Mesothelial cell of epicardium (in vitro differentiated cells): ENCODE results near the gene RNF138. TPM values are rescaled to one million over a fixed set of nuclear protein-coding genes. Genes with fewer than 3 reads are reported as not detected.

ENCODE experiments used
- DNase-seq, 2 experiments: peaks; one replicate each; pipeline ENCODE4 v3.0.0; 2021; ENCODE audit warnings: low spot score in 2 of 2; ENCODE audit not compliant: unreplicated experiment in 2 of 2
- H3K27ac Mint-ChIP-seq: 2 replicates; pipeline ENCODE4 v1.8.0; 2021; ENCODE audit warnings: mixed read lengths
- H3K27me3 Mint-ChIP-seq: 2 replicates; pipeline ENCODE4 v1.8.0; 2021; ENCODE audit warnings: low read depth, mixed read lengths
- H3K36me3 Mint-ChIP-seq: 2 replicates; pipeline ENCODE4 v1.8.0; 2021; ENCODE audit warnings: mixed read lengths
- H3K4me1 Mint-ChIP-seq: 2 replicates; pipeline ENCODE4 v1.8.0; 2021; ENCODE audit warnings: mixed read lengths
- H3K4me3 Mint-ChIP-seq: 2 replicates; pipeline ENCODE4 v1.8.0; 2021; ENCODE audit warnings: mild to moderate bottlenecking, moderate library complexity, mixed read lengths
- H3K9me3 Mint-ChIP-seq: 2 replicates; pipeline ENCODE4 v1.8.0; 2021; ENCODE audit warnings: mixed read lengths
- total RNA-seq: library from RNA; stranded (reverse); gene quantifications from 3 replicates; pipeline ENCODE4 v1.2.1, GENCODE V29; 2021
- TF ChIP-seq, protein P1 (sequence below): fragments of 200-600 bp; sonication (generic); IDR thresholded peaks from one replicate; pipeline ENCODE4 v1.5.0; 2021; ENCODE audit warnings: antibody characterized with exemption; ENCODE audit not compliant: unreplicated experiment

RNF138 gene
- 28.5 to 37.9 TPM (median 31.9 TPM) in 3 replicates for total RNA-seq

DNA sequence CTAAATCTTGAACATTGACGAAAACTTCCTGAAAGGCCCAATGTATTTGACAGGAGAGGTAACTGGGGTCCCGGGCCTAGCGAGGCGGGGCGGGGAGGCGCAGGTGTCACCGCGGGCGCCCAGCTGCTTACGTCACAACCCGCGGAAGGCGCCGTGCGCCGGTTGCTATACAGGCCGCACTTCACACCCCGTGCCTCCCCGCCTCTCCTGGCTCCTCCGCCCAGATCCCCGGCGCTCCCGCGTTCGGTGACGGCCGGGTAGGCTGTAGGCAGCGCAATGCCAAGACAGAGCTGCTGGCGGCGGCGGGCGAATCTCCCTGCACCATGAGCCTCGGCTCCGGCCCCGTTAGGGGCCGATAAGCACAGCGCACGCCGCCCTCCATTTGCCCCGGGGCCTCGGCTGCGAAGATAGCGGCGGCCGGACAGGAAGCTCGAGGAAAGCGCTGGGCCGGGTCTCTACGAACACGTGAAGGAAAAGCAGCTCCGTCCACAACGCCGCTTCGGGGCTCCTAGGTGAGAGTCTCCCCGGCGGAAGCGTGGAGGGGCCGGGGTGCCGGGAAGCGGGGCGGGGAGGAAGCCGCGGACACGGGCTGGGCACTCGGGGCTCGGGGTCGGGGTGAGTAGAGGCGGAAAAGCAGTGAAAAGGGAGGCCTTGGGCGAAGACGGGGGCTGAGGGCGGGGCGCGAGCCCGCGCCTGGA is at the start of gene RNF138:
Gene RNF138 (plus strand): TSS at position 151 of the 698 bp plus-strand sequence. CDS start 903 bp downstream, outside the sequence.
- Mint-ChIP-seq H3K4me1 (peaks cover 27% of the 10 kb centered on the region), H3K36me3 (peaks cover 7% of the 10 kb centered on the region)

DNA sequence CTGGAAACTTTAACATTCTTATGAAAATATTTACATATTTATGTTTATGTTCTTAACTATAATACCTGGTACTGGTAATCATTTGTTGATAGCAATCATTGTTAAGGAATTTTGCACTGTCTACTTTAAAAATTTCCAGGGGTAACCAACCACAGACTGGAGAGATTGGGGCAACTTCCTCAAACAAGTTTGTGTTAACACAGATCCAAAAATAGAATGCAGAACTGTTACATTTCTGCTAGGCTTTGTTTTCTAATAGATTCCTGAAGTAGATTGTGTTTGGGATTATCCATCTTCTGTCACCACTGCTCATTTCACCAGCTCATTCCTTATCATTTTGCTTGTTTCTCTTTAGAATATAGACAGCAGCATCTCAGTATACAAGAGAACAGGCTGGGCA is 49.3 kb upstream of the RNF138 start:
- DNase-seq: no peak
- peaks cover 4% of the 10 kb centered on the region for H3K9me3 Mint-ChIP-seq
- no peak overlapping the region for H3K27ac Mint-ChIP-seq
- H3K4me3 Mint-ChIP-seq: no peak overlapping the region
- no peaks in the 10 kb centered on the region for H3K27me3 Mint-ChIP-seq
- TF ChIP-seq, protein P1, sequence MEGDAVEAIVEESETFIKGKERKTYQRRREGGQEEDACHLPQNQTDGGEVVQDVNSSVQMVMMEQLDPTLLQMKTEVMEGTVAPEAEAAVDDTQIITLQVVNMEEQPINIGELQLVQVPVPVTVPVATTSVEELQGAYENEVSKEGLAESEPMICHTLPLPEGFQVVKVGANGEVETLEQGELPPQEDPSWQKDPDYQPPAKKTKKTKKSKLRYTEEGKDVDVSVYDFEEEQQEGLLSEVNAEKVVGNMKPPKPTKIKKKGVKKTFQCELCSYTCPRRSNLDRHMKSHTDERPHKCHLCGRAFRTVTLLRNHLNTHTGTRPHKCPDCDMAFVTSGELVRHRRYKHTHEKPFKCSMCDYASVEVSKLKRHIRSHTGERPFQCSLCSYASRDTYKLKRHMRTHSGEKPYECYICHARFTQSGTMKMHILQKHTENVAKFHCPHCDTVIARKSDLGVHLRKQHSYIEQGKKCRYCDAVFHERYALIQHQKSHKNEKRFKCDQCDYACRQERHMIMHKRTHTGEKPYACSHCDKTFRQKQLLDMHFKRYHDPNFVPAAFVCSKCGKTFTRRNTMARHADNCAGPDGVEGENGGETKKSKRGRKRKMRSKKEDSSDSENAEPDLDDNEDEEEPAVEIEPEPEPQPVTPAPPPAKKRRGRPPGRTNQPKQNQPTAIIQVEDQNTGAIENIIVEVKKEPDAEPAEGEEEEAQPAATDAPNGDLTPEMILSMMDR: no peak
- peaks cover 3% of the 10 kb centered on the region for H3K36me3 Mint-ChIP-seq
- no peaks in the 10 kb centered on the region for H3K4me1 Mint-ChIP-seq

More for the DNA sequence above, at the start of gene RNF138:
- Mint-ChIP-seq H3K4me3 (peak within 1 kb of the TSS; percentile 94), H3K9me3 (no peaks in the 10 kb centered on the region), H3K27ac (peak within 1 kb of the TSS; percentile 98), H3K27me3 (no peaks in the 10 kb centered on the region)
- peak; percentile 67 to 85 for DNase-seq
- TF ChIP-seq, protein P1: no peak

- no peak for DNase-seq
- Mint-ChIP-seq H3K9me3 (no peaks in the 10 kb centered on the region), H3K27me3 (no peaks in the 10 kb centered on the region), H3K36me3 (no peaks in the 10 kb centered on the region), H3K4me1 (peaks cover 9% of the 10 kb centered on the region), H3K4me3 (no peak overlapping the region), H3K27ac (no peak overlapping the region)
- TF ChIP-seq, protein P1: no peak
Observed at GRCh38 chr18:32048507-32049091, 43.1 kb upstream of the RNF138 start.

DNA sequence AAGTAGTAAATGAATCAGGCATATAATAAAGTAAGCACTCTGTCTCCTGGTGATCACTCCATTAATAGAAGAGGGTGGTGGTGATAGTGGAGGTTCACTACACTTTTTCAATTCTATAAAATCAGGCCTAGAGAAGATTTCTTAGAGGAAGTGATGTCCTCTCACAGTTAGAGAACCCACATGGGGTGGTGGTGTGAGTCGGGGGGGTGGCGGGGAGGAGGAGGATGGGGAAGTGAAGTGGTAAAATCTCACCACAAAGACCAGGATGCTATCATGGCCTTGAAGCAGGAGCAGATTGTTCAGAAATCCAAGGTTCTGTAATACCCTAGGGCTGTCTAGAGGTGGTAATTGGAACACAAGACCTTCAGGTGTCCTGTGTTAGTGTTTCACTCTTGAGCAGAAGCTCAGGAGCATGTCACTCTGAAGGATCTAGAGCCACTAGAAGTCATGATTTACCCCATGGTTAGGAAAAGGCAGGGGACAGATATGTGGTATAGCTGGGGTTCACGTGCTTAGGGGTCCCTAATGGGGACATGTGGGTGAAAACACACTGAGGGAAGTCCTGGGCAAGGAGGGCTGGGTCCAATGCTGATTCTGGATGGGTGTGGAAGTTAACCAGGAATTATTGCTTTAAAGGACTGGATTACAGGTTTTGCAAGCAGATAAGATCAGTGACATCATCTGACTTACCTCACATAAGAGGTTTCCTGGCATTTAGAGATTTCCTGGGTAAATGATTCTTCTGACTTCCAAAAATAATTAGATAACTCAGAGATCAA is 42.1 kb upstream of the RNF138 start:
- H3K36me3 Mint-ChIP-seq: no peaks in the 10 kb centered on the region

GRCh38 chr18:32056613-32057358 is 34.9 kb upstream of the RNF138 start:
- no peaks in the 10 kb centered on the region for H3K36me3 Mint-ChIP-seq
- H3K4me1 Mint-ChIP-seq: no peaks in the 10 kb centered on the region
- no peaks in the 10 kb centered on the region for H3K9me3 Mint-ChIP-seq
- no peak for DNase-seq
- no peak overlapping the region for H3K27ac Mint-ChIP-seq
- no peak overlapping the region for H3K4me3 Mint-ChIP-seq
- no peaks in the 10 kb centered on the region for H3K27me3 Mint-ChIP-seq
- TF ChIP-seq, protein P1: no peak

More for the DNA sequence above, 42.1 kb upstream of the RNF138 start:
- Mint-ChIP-seq H3K4me1 (peaks cover 9% of the 10 kb centered on the region), H3K27me3 (no peaks in the 10 kb centered on the region), H3K9me3 (no peaks in the 10 kb centered on the region), H3K4me3 (no peak overlapping the region), H3K27ac (no peak overlapping the region)
- TF ChIP-seq, protein P1: no peak
- DNase-seq: no peak
